NCI-H69 (cell line): ENCODE data around the gene PREX1.
A peak's percentile ranks its signal among the peaks of the same experiment; 100 is the strongest.

Source experiments
- DNase-seq: peaks from one replicate; lab custom pipeline; 2025; lab: John Stamatoyannopoulos, UW

The PREX1 gene

DNA sequence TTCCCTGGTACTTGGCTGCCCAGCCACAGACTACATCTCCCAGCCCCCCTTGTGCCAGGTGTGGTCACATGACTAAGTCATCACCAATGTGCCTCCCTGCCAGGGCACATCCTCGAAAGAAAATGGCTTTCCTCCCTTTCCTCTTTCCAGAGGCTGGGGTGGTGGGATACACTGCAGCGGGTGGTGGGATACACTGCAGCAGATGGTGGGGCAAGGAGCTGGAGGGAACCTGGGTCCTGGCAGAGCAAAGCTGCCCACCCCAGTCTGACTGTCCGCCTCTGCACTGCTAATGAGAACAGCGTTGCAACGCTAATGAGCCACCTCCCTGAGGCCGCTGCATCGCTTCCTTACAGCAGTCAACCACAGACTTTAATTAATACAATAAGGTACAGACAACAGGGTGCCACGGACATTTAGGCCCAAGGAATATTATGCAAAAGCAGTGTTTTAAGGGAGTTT, 125.3 kb downstream of the PREX1 start:
- no peak for DNase-seq

GRCh38 chr20:48701702-48702101, 126.1 kb downstream of the PREX1 start:
- DNase-seq, result no peak

GRCh38 chr20:48698507-48699267, 129.1 kb downstream of the PREX1 start:
- DNase-seq, result peak; percentile 30

GRCh38 chr20:48697845-48698491, 129.8 kb downstream of the PREX1 start:
- peak; percentile 86 for DNase-seq

DNA sequence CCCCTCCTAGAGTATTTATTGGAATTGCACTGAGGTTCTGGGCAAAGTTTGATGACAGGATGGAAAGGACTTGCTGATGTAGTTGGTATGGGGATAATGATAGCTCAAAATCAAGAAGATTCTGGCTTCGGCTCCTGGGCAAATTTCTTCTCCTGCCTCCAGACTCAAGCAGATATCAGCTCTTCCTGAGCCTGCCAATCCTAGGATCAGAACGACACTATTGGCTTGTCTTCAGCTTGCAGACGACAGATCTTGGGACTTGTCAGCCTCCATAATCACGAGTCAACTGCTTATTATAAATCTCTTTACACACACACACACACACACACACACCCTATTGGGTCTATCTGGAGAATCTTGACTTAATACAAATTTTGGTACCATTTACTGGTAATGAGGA, 131.1 kb downstream of the PREX1 start:
- DNase-seq, result no peak

DNA sequence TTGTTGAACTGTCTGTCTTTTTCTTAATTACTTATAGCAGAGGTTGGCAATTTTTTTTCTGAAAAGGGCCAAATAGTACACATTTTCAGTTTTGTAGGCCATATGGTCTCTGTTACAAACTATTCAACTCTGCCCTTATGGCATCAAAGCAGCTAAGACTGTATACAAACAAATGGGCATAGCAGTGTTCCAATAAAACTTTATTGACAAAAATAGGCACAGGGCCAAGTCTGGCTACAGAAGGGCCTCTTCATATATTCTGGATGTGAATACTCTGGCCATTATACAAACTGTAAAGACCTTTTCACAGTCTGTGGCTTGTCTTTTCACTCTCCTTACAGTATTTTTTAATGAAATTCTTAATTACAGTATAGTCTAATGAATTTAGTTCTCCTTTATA, 132.1 kb downstream of the PREX1 start:
- DNase-seq, result no peak

DNA sequence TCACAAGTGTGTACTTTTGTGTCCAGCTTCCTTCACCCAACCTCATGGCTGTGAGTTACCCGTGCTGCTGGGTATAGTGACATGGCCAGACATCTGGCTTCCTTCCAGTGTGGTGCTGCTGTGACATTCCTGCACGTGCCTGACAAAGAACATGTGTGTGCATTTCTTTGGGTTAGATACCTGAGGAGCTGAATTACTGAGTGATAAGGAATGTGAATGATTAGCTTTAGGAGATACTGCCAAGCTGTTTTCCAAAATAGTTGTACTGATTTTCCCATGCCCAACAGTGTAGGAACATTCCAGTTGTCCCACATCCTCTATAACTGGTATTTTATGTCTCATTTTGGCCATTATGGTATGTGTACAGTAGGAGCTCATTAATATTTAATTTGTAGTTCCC, 132.5 kb downstream of the PREX1 start:
- no peak for DNase-seq

DNA sequence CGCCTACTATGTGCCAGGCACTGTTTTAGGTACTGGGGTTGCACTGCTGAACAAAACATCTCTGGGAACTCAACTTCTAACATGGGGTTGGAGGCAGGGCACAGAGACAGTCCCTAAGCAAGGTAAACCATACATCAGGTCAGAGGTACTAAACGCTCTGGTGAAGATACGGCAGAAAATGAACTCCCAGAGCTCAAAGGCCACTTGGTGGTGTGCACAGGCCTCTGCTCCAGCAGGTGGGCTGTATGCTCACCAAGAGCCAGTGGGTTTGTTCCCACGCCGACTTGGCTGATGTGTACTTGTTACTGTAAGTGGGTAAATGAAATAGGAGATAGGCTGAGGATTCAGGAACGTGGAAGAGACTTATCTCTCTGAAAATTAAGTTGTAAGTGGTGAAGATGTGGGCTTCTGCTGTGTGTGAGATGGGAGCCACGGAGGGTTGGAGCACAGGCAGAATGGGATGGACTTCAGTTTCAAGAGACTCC, 133.4 kb downstream of the PREX1 start:
- DNase-seq, result no peak

DNA sequence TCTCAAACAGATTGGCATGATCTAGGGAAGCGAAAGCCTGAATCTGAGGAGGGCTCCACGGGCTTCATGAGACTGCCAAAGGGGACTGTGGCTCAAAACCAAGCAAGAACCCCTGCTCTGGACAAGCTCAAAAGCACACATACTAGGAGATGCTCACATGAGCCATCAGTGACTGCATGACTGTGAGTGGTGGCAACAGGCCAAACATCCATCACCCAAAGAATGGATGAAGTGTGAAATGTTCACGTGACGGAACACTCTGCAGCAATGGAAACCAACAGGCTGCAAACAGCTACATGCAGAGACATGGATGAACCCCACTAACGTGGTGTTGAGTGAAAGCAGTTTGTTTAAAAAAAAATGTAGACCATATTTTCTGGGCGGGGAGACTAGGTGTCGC, 136.3 kb downstream of the PREX1 start:
- no peak for DNase-seq

- DNase-seq, result no peak
Observed at GRCh38 chr20:48690888-48691287, 136.9 kb downstream of the PREX1 start.

DNA sequence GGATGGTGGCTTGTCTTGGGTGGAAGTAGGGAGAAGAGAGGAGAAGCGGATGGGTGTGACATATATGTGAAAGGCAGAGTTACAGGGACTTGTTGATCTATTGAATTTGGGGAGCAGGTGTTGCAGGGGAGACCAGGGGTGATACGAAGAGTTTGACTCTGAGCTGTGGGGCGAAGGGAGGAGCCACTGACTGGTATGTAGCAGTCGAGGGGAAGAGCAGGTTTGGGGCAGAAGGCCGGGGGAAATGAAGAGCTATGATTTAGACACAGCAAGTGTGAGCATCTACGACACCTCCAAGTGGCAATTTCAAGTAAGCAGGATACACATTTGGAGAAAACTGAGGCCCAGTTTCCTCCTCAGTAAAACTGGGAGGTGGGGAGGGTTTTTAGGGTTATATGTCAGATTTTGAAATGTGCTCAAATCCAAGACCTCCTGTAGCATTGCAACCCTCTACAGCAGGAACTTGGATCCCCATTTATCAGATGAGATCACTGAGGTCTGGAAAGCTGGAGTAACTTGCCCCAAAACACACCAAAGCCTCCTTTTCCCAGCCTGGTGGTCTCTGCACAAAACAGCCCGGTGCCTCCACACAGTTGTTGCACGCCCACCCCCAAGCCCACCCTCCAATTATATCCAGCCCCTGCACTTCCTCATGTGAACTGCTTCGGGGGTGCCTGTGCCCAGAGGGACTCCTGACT, 137.8 kb downstream of the PREX1 start:
- no peak for DNase-seq

DNA sequence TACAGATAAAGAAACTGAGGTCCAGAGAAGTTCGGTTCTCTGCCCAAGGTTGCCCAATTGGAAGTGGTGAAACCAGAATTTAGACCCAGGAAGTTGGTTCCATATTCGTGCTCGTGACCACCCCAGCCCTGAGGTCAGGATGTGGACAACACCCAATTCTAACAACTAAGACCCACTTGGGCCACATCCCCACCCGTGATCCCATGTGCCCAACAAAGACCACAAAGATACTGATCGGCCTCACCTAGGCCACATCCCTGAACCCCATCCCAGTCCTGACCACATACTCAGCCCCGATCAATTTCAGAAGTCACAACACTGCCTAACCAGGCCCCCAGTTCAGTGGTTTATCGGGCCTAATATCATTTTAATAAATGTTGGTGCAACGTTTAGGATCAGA, 138.4 kb downstream of the PREX1 start:
- no peak for DNase-seq

DNA sequence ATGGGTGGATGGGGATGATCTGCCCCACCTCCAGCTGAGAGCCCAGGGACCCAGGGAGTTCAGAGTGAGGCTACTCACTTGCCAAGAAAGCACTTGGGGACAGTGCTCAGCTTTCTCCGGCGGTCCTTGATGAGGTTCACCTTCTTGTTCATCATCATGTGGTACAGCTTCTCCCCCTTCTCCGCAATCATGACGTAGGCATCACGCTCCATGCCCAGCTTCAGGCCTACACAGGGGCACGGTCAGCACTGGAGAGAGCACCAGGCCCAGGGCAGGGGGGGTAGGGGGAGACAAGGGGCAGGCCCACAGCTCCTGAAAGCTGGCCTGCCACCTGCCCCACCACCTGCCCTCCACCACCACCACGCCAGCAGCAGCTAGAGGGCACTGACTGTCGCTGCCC, 139.2 kb downstream of the PREX1 start:
- no peak for DNase-seq

- DNase-seq, result no peak
Observed at GRCh38 chr20:48687117-48687800, 140.5 kb downstream of the PREX1 start.

GRCh38 chr20:48686238-48687116, 141.3 kb downstream of the PREX1 start:
- no peak for DNase-seq

DNA sequence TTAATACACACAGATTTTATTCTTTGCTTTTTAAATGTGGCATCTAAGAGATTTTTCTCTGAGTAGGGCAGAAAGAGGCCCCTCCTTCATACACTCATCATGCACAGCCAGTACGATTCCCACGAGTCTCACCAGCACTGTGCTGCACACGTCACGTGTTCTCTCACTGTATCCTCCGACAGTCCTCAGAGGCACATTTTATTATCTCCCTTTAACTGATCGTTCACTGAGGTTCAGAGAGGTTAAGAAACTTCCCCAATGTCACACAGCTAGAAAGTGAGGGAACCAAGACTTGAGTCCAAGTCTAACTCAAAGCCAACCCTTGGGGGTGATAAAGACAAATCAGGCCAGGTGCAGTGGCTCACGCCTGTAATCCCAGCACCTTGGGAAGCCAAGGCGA, 142.5 kb downstream of the PREX1 start:
- no peak for DNase-seq

DNA sequence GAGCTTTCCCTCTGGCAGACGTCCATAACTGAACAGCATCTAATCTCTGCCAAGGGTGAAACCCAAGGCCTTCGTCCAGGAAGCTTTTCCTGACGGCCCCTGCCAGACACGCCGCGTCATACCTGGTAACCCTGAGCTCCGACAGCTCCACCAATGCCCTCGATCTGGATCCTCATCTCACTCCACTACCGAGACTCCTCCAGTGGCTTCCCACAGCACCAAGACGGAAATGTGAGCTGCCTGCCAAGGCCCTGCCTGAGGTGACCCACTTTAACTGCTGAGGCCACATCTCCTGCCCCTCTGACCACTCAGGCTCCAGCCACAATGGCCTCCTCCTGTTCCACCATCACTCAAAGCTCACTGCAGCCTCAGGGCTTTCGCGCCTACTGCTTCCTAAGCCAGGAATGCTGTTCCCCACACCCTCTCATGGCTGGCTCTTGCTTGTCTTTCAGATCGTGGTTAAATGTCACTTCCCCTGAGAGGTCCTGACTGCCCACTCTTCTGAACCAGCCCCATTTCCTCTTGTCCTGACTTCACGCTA, 143.2 kb downstream of the PREX1 start:
- no peak for DNase-seq

DNA sequence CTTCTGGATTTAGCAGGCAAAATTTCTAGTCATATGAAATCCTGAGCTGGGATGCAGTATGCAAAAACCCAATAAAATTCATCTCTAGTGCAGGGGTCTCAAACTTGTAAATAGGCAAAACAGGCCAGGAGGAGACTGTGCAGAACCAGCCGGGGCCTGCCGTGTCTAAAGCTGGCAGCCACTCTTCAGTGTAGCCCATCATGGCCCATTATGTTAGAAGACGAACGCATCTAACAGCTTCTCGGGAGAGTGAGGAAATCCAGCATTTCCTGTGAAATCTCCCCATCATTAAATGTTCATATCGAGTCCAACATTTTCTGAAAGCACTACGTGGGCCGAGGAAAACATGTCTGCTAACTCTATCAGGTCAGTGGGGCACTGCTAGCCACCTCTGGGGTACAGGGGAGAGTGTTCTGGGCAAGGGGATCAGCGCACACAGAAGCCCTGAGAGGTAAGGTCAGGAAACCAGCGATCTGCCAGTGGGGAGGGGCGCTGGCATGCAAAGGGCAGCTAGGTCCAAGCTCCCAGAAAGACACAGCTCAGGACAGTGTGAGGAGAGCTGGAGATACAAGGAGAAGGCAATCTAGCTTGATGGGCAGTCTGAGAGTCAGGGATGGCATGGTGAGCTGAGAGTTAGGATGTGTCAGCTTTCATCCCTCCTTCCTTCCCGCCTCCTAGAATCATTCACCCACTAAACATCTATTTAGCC, 144.2 kb downstream of the PREX1 start:
- DNase-seq, result no peak

GRCh38 chr20:48682529-48683363, 145.1 kb downstream of the PREX1 start:
- DNase-seq, result peak; percentile 95
